ENCODE results near the gene CDK9. TPM values are rescaled to one million over a fixed set of nuclear protein-coding genes. Genes with fewer than 3 reads are reported as not detected.
A peak's percentile ranks its signal among the peaks of the same experiment; 100 is the strongest.
"Not testable (repeated sequence)": the region's sequence is repeated elsewhere in the genome, so short reads cannot be mapped to it uniquely, and the experiment has no call there.

CDK9 gene
- total RNA-seq, 1 donor from 2014 or later = 120 TPM

DNA sequence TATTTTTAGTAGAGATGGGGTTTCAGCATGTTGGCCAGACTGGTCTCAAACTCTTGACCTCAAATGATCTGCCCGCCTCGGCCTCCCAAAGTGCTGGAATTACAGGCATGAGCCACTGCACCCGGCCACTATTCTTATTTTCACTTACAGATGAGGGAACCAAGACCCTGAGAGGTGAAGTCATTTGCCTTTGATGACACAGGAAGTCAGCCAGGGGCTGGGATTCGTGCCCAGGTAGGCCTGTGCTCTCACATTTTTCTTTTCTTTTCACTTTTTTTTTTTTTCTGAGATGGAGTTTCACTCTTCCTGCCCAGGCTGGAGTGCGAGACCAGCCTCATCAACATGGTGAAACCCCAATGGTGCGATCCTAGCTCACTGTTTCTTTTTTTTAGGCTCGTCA lies 46.4 kb downstream of the CDK9 start:
- no peak for DNase-seq (ENCODE audit: low spot score in 2 of 2, unreplicated experiment in 2 of 2)
- peak overlapping the region; percentile 53 for H3K27ac Mint-ChIP-seq
- no peaks in the 10 kb centered on the region for H3K9me3 Mint-ChIP-seq
- no peak for TF ChIP-seq CTCF (IDR thresholded peaks at IDR 0.05; ENCODE audit: unreplicated experiment)
- no peaks in the 10 kb centered on the region for H3K27me3 Mint-ChIP-seq (ENCODE audit: low read depth)
- H3K4me3 Mint-ChIP-seq = no peak overlapping the region
- H3K4me1 Mint-ChIP-seq = peaks cover 17% of the 10 kb centered on the region
- no peaks in the 10 kb centered on the region for H3K36me3 Mint-ChIP-seq

DNA sequence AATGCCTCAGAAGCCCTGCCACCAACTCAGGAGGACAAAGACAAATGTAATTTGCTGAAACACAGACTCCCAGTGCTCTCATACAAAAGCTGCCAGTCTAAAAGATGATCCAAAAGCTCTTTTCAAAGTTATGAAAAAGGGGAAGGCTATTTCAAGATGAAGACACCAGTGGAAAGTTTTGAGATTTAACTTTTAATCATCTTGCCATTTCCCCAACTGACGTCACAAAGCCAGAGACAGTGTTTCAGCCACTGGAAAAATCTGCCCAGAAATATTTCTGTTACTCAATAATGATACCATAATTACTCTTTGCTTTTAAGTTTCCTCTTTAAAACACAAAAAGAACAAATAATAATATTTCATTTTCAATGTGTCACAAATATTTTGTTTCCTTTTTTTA lies 47.7 kb downstream of the CDK9 start:
- Mint-ChIP-seq H3K4me1 (peaks cover 11% of the 10 kb centered on the region), H3K27ac (peak overlapping the region; percentile 39), H3K36me3 (no peaks in the 10 kb centered on the region), H3K27me3 (ENCODE audit: low read depth) (no peaks in the 10 kb centered on the region), H3K4me3 (no peak overlapping the region), H3K9me3 (no peaks in the 10 kb centered on the region)
- TF ChIP-seq CTCF (IDR thresholded peaks at IDR 0.05; ENCODE audit: unreplicated experiment) = no peak
- DNase-seq (ENCODE audit: low spot score in 2 of 2, unreplicated experiment in 2 of 2) = no peak

DNA sequence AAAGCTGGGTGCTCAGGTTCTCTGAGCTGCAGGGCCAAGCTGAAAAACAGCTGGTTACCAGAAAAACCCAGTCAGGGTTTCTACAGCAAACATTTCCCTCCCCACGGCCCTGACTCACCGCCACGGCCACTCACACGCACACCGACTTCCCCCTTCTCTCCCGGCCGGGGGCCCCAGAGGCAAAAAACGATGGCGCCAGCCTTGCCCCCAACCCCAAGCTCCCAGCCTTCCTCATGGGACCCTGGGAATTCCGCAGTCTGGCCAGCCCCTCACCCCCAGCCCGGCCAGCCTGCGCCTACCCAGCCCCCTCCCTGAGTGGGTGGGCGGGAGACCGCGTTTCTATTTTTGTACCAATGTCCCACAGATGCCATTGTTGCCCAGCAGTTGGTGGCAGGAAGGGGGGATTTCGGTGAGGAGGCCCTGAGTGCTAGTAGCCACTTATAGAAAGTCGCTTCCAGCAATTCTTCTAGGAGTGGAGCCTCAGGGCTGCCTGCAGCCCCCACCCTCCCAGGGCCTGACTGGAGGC lies 50.2 kb downstream of the CDK9 start:
- Mint-ChIP-seq H3K27me3 (ENCODE audit: low read depth) (no peaks in the 10 kb centered on the region), H3K4me3 (no peak overlapping the region), H3K9me3 (no peaks in the 10 kb centered on the region), H3K27ac (no peak overlapping the region), H3K36me3 (no peaks in the 10 kb centered on the region), H3K4me1 (peaks cover 5% of the 10 kb centered on the region)
- DNase-seq (ENCODE audit: low spot score in 2 of 2, unreplicated experiment in 2 of 2) = no peak
- no peak for TF ChIP-seq CTCF (IDR thresholded peaks at IDR 0.05; ENCODE audit: unreplicated experiment)

DNA sequence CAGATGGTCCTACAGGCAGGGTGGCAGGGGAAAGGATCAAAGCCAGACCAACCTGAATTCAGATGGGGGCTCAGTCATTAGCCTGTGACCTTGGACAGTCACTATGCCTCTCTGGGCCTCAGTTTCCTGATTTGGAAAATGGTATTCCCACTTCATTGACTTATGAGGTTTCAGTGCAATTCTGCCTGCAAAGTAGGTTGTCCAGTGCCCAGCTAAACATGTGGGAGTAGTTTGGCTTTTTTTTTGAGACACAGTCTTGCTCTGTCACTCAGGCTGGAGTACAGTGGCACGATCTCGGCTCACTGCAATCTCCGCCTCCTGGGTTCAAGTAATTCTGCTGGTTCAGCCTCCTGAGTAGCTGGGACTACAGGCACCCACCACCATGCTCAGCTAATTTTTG lies 50.7 kb downstream of the CDK9 start:
- not testable (repeated sequence) for H3K27ac Mint-ChIP-seq, H3K9me3 Mint-ChIP-seq, H3K4me1 Mint-ChIP-seq

GRCh38 chr9:127837346-127837745 lies 51.5 kb downstream of the CDK9 start:
- no peaks in the 10 kb centered on the region for H3K36me3 Mint-ChIP-seq
- no peak overlapping the region for H3K4me3 Mint-ChIP-seq
- DNase-seq (ENCODE audit: low spot score in 2 of 2, unreplicated experiment in 2 of 2) = no peak
- H3K9me3 Mint-ChIP-seq = no peaks in the 10 kb centered on the region
- no peak overlapping the region for H3K27ac Mint-ChIP-seq
- TF ChIP-seq CTCF (IDR thresholded peaks at IDR 0.05; ENCODE audit: unreplicated experiment) = no peak
- H3K27me3 Mint-ChIP-seq (ENCODE audit: low read depth) = no peaks in the 10 kb centered on the region
- H3K4me1 Mint-ChIP-seq = peaks cover 5% of the 10 kb centered on the region

More for the DNA sequence above, 50.7 kb downstream of the CDK9 start:
- not testable (repeated sequence) for H3K4me3 Mint-ChIP-seq; H3K36me3 Mint-ChIP-seq; DNase-seq (ENCODE audit: low spot score in 2 of 2, unreplicated experiment in 2 of 2); H3K27me3 Mint-ChIP-seq (ENCODE audit: low read depth)

GRCh38 chr9:127838375-127839078 lies 52.7 kb downstream of the CDK9 start:
- no peak for DNase-seq (ENCODE audit: low spot score in 2 of 2, unreplicated experiment in 2 of 2)
- no peak for TF ChIP-seq CTCF (IDR thresholded peaks at IDR 0.05; ENCODE audit: unreplicated experiment)
- no peaks in the 10 kb centered on the region for H3K36me3 Mint-ChIP-seq
- H3K9me3 Mint-ChIP-seq = no peaks in the 10 kb centered on the region
- H3K4me1 Mint-ChIP-seq = peaks cover 4% of the 10 kb centered on the region
- H3K4me3 Mint-ChIP-seq = no peak overlapping the region
- no peak overlapping the region for H3K27ac Mint-ChIP-seq
- no peaks in the 10 kb centered on the region for H3K27me3 Mint-ChIP-seq (ENCODE audit: low read depth)

Small RNAs within 50 kb of the gene (microRNA-seq; reads per million reads assigned to microRNA genes)
- gene MIR2861 = not detected
- gene MIR3960 = not detected

Other genes starting within 250 kb of the CDK9 start
- gene STXBP1, start 173.8 kb upstream of the CDK9 start, total RNA-seq = 94.9 to 112 TPM (median 105 TPM) in 3 replicates
- gene CFAP157, start 79.0 kb upstream of the CDK9 start, total RNA-seq = 0.34 to 0.49 TPM (median 0.41 TPM) in 3 replicates
- 9.4 to 10.3 TPM (median 9.5 TPM) in 3 replicates for gene PTRH1, start 70.4 kb upstream of the CDK9 start, total RNA-seq
- gene TTC16, start 70.0 kb upstream of the CDK9 start, total RNA-seq = 0.07 TPM in 1 of 3 replicates, not detected in the others
- 14.0 to 17.3 TPM (median 15.9 TPM) in 3 replicates for gene TOR2A, start 50.7 kb upstream of the CDK9 start, total RNA-seq
- 3.4 to 3.9 TPM (median 3.7 TPM) in 3 replicates for gene SH2D3C, start 7.4 kb upstream of the CDK9 start, total RNA-seq
- gene FPGS, start 16.8 kb downstream of the CDK9 start, total RNA-seq = 58.1 to 61.4 TPM (median 58.2 TPM) in 3 replicates
- gene ENG, start 68.6 kb downstream of the CDK9 start, total RNA-seq = 7.3 to 8.5 TPM (median 8.1 TPM) in 3 replicates
- 34.4 to 39.4 TPM (median 38.5 TPM) in 3 replicates for gene AK1, start 91.6 kb downstream of the CDK9 start, total RNA-seq
- gene ST6GALNAC6, start 113.6 kb downstream of the CDK9 start, total RNA-seq = 34.2 to 37.5 TPM (median 36.2 TPM) in 3 replicates
- gene ST6GALNAC4, start 131.0 kb downstream of the CDK9 start, total RNA-seq = 14.5 to 16.1 TPM (median 15.8 TPM) in 3 replicates
- gene PIP5KL1, start 144.7 kb downstream of the CDK9 start, total RNA-seq = 7.6 to 9.0 TPM (median 8.2 TPM) in 3 replicates
- 36.8 to 37.5 TPM (median 36.9 TPM) in 3 replicates for gene DPM2, start 151.8 kb downstream of the CDK9 start, total RNA-seq
- gene EEIG1, start 195.0 kb downstream of the CDK9 start, total RNA-seq = 62.8 to 68.8 TPM (median 67.4 TPM) in 3 replicates

All from mesothelial cell of epicardium (in vitro differentiated cells).